Fibroblast of skin of abdomen (primary cell): ENCODE measurements around the gene OR10R2.

Source experiments
- DNase-seq: peaks from one replicate; pipeline ENCODE4 v3.0.0-alpha.2; 2013

The OR10R2 gene

GRCh38 chr1:158527190-158527815, 55.3 kb downstream of the OR10R2 start:
- no peak for DNase-seq
